Activated CD4-positive, alpha-beta T cell treated with anti-CD3 and anti-CD28 coated beads for 4 hours (primary cell): ENCODE results near the gene SLC16A12.

ENCODE experiments used
- DNase-seq, 2 donors: peaks; one replicate each; pipeline ENCODE4 v3.0.0-alpha.2; 2020

Gene SLC16A12

GRCh38 chr10:89535171-89536012 is at the start of gene SLC16A12:
TSS of gene SLC16A12 (minus strand) at chr10:89535594. CDS start at chr10:89462578, 73,016 bp downstream.
- DNase-seq: no peak

GRCh38 chr10:89582022-89582421 is 46.6 kb upstream of the SLC16A12 start:
- no peak for DNase-seq

- DNase-seq: no peak
These were observed 44.8 kb upstream of the SLC16A12 start for GRCh38 chr10:89580243-89580642.

- DNase-seq: no peak
These were observed 41.3 kb upstream of the SLC16A12 start for GRCh38 chr10:89576696-89577095.

- DNase-seq: no peak
These were observed 40.6 kb upstream of the SLC16A12 start for GRCh38 chr10:89576022-89576421.

GRCh38 chr10:89575031-89575430 is 39.6 kb upstream of the SLC16A12 start:
- no peak for DNase-seq

GRCh38 chr10:89574368-89574767 is 39.0 kb upstream of the SLC16A12 start:
- no peak for DNase-seq

- no peak for DNase-seq
These were observed 32.3 kb upstream of the SLC16A12 start for GRCh38 chr10:89567576-89568245.

- no peak for DNase-seq
These were observed 31.6 kb upstream of the SLC16A12 start for GRCh38 chr10:89566992-89567391.

- no peak for DNase-seq
These were observed 30.9 kb upstream of the SLC16A12 start for GRCh38 chr10:89566095-89566950.

- DNase-seq: no peak
These were observed 29.8 kb upstream of the SLC16A12 start for GRCh38 chr10:89565180-89565579.

GRCh38 chr10:89563861-89564478 is 28.6 kb upstream of the SLC16A12 start:
- DNase-seq: peak; percentile 7 to 31

GRCh38 chr10:89563311-89563710 is 27.9 kb upstream of the SLC16A12 start:
- DNase-seq: no peak

GRCh38 chr10:89556600-89556999 is 21.2 kb upstream of the SLC16A12 start:
- no peak for DNase-seq

- no peak for DNase-seq
These were observed 20.5 kb upstream of the SLC16A12 start for GRCh38 chr10:89555688-89556445.

- DNase-seq: no peak
These were observed 19.0 kb upstream of the SLC16A12 start for GRCh38 chr10:89554433-89554832.

GRCh38 chr10:89553064-89553734 is 17.8 kb upstream of the SLC16A12 start:
- no peak for DNase-seq

- no peak for DNase-seq
These were observed 16.8 kb upstream of the SLC16A12 start for GRCh38 chr10:89552213-89552612.

- no peak for DNase-seq
These were observed 15.1 kb upstream of the SLC16A12 start for GRCh38 chr10:89550509-89550908.

- DNase-seq: no peak
These were observed 14.1 kb upstream of the SLC16A12 start for GRCh38 chr10:89549510-89549909.

GRCh38 chr10:89548673-89549072 is 13.3 kb upstream of the SLC16A12 start:
- DNase-seq: no peak
